SK-N-MC (cell line): Measurements from ENCODE around the gene ARHGAP44.

Experiments
- DNase-seq: peaks from one replicate; pipeline ENCODE4 v3.0.0-alpha.2; 2011; ENCODE audit warnings: low read depth, low spot score
- H3K27ac ChIP-seq: fragments of 200-600 bp; sonication (generic); 2 replicates; pipeline ENCODE4 v1.5.1; 2016; ENCODE audit warnings: mixed run types
- H3K36me3 ChIP-seq: fragments of 200-600 bp; sonication (generic); 2 replicates; pipeline ENCODE4 v1.6.1; 2017; ENCODE audit warnings: antibody characterized with exemption, low read length, mixed read lengths; ENCODE audit not compliant: insufficient read depth
- H3K4me3 ChIP-seq: fragments of 200-600 bp; sonication (generic); 2 replicates; pipeline ENCODE4 v1.5.1; 2016
- H3K9ac ChIP-seq: fragments of 200-600 bp; sonication (generic); 2 replicates; pipeline ENCODE4 v1.8.0; 2017; ENCODE audit warnings: mixed run types, mixed read lengths; ENCODE audit not compliant: insufficient read length
- H3K9me3 ChIP-seq: fragments of 200-600 bp; sonication (generic); 2 replicates; pipeline ENCODE4 v1.6.1; 2017; ENCODE audit warnings: low read depth, mild to moderate bottlenecking, antibody characterized with exemption, low read length, moderate library complexity, mixed read lengths
- EZH2 ChIP-seq: fragments of 200-600 bp; sonication (generic); IDR thresholded peaks from one replicate; pipeline ENCODE4 v1.6.1; 2017; ENCODE audit warnings: antibody characterized with exemption
- FOXP2 ChIP-seq: optimal IDR thresholded peaks from 2 replicates; pipeline ENCODE3; 2011; ENCODE audit warnings: mild to moderate bottlenecking, moderate library complexity; ENCODE audit not compliant: insufficient read depth; ENCODE audit errors: extremely low read length, control extremely low read depth
- POLR2AphosphoS5 ChIP-seq: IDR thresholded peaks from 2 replicates; pipeline ENCODE4 v1.6.1; 2012; ENCODE audit warnings: mild to moderate bottlenecking, low read depth, low read length, borderline replicate concordance

ARHGAP44 gene

GRCh38 chr17:12768255-12768654, 21.0 kb upstream of the ARHGAP44 start:
- no peak overlapping the region for H3K9ac ChIP-seq
- H3K9me3 ChIP-seq: no peaks in the 10 kb centered on the region
- H3K36me3 ChIP-seq: no peaks in the 10 kb centered on the region
- H3K4me3 ChIP-seq: no peak overlapping the region
- no peak for TF ChIP-seq EZH2
- TF ChIP-seq FOXP2: no peak
- no peak for TF ChIP-seq POLR2AphosphoS5
- no peak overlapping the region for H3K27ac ChIP-seq
- DNase-seq: no peak

GRCh38 chr17:12769981-12770380, 19.3 kb upstream of the ARHGAP44 start:
- H3K9ac ChIP-seq: no peak overlapping the region
- no peak for DNase-seq
- H3K9me3 ChIP-seq: no peaks in the 10 kb centered on the region
- H3K36me3 ChIP-seq: no peaks in the 10 kb centered on the region
- TF ChIP-seq EZH2: no peak
- TF ChIP-seq POLR2AphosphoS5: no peak
- no peak for TF ChIP-seq FOXP2
- H3K27ac ChIP-seq: no peak overlapping the region
- H3K4me3 ChIP-seq: no peak overlapping the region

DNA sequence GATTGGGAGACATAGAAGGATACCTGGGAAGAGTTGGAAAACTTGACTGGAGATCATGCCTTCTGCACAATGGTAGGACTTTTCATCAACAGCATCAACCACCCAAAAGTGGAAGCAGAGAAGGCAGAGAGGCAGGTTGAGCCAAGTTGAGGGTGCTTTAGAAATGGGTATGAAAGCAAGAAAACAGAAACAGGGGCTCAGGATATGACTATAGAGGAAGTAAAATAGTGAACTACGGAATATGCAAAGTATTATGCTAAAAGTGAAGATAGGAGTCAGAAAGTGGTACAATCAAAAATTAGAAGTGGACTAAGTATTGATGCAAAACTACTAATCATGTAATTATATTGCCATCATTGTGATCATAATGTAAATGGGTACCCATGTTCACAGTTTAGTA, 16.1 kb upstream of the ARHGAP44 start:
- DNase-seq: no peak
- no peaks in the 10 kb centered on the region for H3K9me3 ChIP-seq
- no peak overlapping the region for H3K27ac ChIP-seq
- no peaks in the 10 kb centered on the region for H3K36me3 ChIP-seq
- no peak overlapping the region for H3K9ac ChIP-seq
- no peak for TF ChIP-seq FOXP2
- no peak for TF ChIP-seq POLR2AphosphoS5
- no peak for TF ChIP-seq EZH2
- H3K4me3 ChIP-seq: no peak overlapping the region

DNA sequence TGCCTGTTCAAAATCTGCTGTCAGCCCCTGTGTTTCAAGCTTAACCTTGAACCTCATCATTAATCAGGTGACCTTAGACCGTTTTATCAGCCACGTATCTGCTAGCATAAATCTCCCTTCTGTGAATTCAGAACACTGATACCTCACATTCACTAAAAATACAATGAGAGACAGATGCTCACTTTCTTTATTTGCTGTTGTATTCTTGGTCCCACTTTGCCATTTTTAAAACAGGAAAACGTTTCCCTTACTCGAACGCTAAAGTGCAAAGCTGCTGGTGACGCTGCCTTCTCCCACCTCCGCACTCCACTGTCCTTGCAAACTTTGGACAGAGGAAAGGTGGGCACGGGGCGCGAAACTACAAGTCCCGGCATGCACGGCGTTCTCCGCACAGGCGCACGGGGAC, 220 bp upstream of the ARHGAP44 start:
- no peaks in the 10 kb centered on the region for H3K9me3 ChIP-seq
- no peak overlapping the region for H3K27ac ChIP-seq
- H3K9ac ChIP-seq: no peak overlapping the region
- H3K4me3 ChIP-seq: peak overlapping the region; percentile 78
- DNase-seq: no peak
- H3K36me3 ChIP-seq: no peaks in the 10 kb centered on the region
- TF ChIP-seq EZH2 (no peak), POLR2AphosphoS5 (no peak), FOXP2 (no peak)

DNA sequence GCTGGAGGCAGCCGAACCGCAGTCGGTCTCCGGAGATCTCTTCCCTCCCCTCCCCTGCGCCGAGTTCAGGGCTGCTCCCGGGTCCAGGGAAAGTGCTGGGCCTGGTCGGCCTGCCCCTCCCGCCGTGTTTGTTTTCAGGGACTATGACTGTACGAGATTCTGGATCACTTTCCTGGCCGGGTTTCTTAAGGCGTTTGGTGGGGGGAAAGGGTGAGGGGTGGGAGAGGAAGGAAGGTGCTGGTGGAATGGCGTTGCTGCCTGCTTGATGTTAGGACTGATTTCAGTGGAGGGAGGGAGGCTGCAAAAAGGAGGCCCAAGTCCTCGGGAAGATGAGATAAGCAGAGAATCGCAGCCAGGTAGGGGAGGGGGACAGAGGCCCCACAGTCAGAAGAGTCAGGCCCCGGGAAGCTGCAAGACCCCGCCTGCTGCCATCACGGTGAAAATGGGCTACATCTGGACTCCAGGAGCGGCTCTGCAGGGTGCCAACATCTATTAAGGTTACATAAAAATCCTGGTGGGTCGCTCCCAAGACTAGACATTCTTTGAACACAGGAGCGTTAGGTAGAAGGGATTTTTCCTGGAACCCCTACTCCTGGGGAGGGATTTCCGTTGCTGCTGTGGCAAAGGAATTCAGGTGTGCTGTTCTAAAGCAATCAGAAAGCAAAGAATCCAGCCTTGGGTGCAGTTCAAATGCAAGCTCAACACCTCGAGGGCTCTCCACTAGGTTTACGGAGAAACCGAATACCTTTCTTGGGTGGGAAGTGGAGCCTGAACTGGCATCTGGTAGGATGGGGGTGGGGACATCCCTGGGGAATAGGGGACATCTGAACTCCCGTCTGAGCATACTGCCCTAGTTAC, 1.2 kb downstream of the ARHGAP44 start:
- no peaks in the 10 kb centered on the region for H3K9me3 ChIP-seq
- no peak overlapping the region for H3K4me3 ChIP-seq
- no peak overlapping the region for H3K9ac ChIP-seq
- H3K27ac ChIP-seq: no peak overlapping the region
- no peak for DNase-seq
- H3K36me3 ChIP-seq: no peaks in the 10 kb centered on the region
- TF ChIP-seq FOXP2 (no peak), POLR2AphosphoS5 (no peak), EZH2 (no peak)

- Histone ChIP-seq H3K4me3 (no peak overlapping the region), H3K9me3 (no peaks in the 10 kb centered on the region), H3K36me3 (no peaks in the 10 kb centered on the region), H3K27ac (no peak overlapping the region), H3K9ac (no peak overlapping the region)
- DNase-seq: no peak
- TF ChIP-seq FOXP2 (no peak), POLR2AphosphoS5 (no peak), EZH2 (no peak)
Observed at GRCh38 chr17:12794919-12795532, 5.7 kb downstream of the ARHGAP44 start.

DNA sequence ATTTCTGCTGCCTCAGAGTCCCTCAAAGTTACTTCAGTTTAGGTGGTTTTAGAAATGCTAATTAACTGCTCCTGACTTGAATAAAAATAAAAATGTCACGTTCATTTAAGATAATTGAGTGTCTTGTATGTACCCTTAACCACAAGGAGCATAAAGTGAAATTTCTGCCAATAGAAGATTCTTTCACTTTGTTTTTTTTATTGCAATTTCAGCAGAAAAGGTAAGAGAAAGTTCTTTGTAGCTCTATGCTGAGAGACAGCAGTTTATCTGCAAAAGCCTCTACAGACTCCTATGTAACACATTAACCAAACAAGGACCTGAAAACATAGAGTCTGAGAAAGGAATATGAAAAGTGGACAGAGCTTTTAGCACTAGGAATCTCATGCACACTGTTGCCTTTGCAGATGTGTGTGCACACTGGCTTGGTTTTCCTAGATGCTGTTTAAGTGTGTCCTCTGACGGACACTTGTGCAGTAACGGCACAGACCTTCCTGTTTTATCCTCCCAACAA, 11.6 kb downstream of the ARHGAP44 start:
- no peak overlapping the region for H3K4me3 ChIP-seq
- no peaks in the 10 kb centered on the region for H3K9me3 ChIP-seq
- TF ChIP-seq EZH2: no peak

GRCh38 chr17:12806630-12807029, 17.3 kb downstream of the ARHGAP44 start:
- Histone ChIP-seq H3K27ac (no peak overlapping the region), H3K9ac (no peak overlapping the region), H3K9me3 (no peaks in the 10 kb centered on the region), H3K4me3 (no peak overlapping the region), H3K36me3 (no peaks in the 10 kb centered on the region)
- TF ChIP-seq POLR2AphosphoS5: no peak
- no peak for TF ChIP-seq EZH2
- TF ChIP-seq FOXP2: no peak
- DNase-seq: no peak

More for the DNA sequence above, 11.6 kb downstream of the ARHGAP44 start:
- Histone ChIP-seq H3K9ac (no peak overlapping the region), H3K36me3 (no peaks in the 10 kb centered on the region), H3K27ac (no peak overlapping the region)
- no peak for DNase-seq

- Histone ChIP-seq H3K4me3 (no peak overlapping the region), H3K27ac (no peak overlapping the region), H3K9ac (no peak overlapping the region), H3K36me3 (no peaks in the 10 kb centered on the region), H3K9me3 (no peaks in the 10 kb centered on the region)
- no peak for DNase-seq
- TF ChIP-seq FOXP2 (no peak), POLR2AphosphoS5 (no peak), EZH2 (no peak)
Observed at GRCh38 chr17:12808723-12809122, 19.4 kb downstream of the ARHGAP44 start.
